OCI-LY3 (cell line): ENCODE results near the gene PDZRN3.

Source experiments
- EZH2phosphoT487 ChIP-seq: fragments of 200-600 bp; shearing (Covaris generic); IDR thresholded peaks from 2 replicates; pipeline ENCODE4 v1.6.1; 2018; ENCODE audit warnings: antibody characterized with exemption, mixed run types, low read depth
- TF ChIP-seq, protein P1 (sequence below): fragments of 200-600, 300-600 bp; sonication (generic); IDR thresholded peaks from 2 replicates; pipeline ENCODE4 v1.5.1; 2014; ENCODE audit warnings: antibody characterized with exemption, low read length, low read depth

DNA sequence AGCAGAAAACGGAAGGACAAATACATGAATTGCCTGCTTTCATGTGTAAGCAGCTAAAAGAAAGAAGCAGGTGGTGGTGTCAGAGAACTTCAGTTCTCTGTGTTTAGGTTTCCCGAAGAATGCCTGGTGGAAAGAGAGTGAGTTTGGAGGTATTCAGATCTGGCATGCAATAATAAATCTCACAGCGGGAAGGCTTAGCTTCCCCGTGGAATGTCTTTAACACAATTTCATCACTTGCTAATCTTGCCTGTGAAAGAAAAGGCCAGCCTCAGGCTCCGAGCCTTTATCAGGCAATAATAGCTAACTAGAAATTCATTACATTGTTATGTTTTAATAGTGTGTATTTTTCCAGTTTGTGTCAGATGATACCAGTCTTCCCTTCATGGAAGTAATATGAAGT lies 220.3 kb downstream of the PDZRN3 start:
- TF ChIP-seq, protein P1, sequence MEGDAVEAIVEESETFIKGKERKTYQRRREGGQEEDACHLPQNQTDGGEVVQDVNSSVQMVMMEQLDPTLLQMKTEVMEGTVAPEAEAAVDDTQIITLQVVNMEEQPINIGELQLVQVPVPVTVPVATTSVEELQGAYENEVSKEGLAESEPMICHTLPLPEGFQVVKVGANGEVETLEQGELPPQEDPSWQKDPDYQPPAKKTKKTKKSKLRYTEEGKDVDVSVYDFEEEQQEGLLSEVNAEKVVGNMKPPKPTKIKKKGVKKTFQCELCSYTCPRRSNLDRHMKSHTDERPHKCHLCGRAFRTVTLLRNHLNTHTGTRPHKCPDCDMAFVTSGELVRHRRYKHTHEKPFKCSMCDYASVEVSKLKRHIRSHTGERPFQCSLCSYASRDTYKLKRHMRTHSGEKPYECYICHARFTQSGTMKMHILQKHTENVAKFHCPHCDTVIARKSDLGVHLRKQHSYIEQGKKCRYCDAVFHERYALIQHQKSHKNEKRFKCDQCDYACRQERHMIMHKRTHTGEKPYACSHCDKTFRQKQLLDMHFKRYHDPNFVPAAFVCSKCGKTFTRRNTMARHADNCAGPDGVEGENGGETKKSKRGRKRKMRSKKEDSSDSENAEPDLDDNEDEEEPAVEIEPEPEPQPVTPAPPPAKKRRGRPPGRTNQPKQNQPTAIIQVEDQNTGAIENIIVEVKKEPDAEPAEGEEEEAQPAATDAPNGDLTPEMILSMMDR, result no peak
- no peak for TF ChIP-seq EZH2phosphoT487
